ENCODE data around the gene DENND1A.

The DENND1A gene

GRCh38 chr9:123411191-123411590 lies 518.7 kb downstream of the DENND1A start:
- no peak for DNase-seq (ENCODE audit: extremely low read depth, low read depth)
- no peak for TF ChIP-seq CTCF (IDR thresholded peaks at IDR 0.05; ENCODE audit: low read depth, low read length)

GRCh38 chr9:123410281-123410910 lies 519.5 kb downstream of the DENND1A start:
- no peak for TF ChIP-seq CTCF (IDR thresholded peaks at IDR 0.05; ENCODE audit: low read depth, low read length)
- DNase-seq (ENCODE audit: extremely low read depth, low read depth), result no peak

GRCh38 chr9:123408313-123409262 lies 521.3 kb downstream of the DENND1A start:
- no peak for TF ChIP-seq CTCF (IDR thresholded peaks at IDR 0.05; ENCODE audit: low read depth, low read length)
- DNase-seq (ENCODE audit: extremely low read depth, low read depth), result no peak

GRCh38 chr9:123407217-123407851 lies 522.6 kb downstream of the DENND1A start:
- DNase-seq (ENCODE audit: extremely low read depth, low read depth), result no peak
- TF ChIP-seq CTCF (IDR thresholded peaks at IDR 0.05; ENCODE audit: low read depth, low read length), result no peak

- DNase-seq (ENCODE audit: extremely low read depth, low read depth), result no peak
- no peak for TF ChIP-seq CTCF (IDR thresholded peaks at IDR 0.05; ENCODE audit: low read depth, low read length)
Observed at GRCh38 chr9:123406691-123407216, 523.2 kb downstream of the DENND1A start.

- no peak for DNase-seq (ENCODE audit: extremely low read depth, low read depth)
- no peak for TF ChIP-seq CTCF (IDR thresholded peaks at IDR 0.05; ENCODE audit: low read depth, low read length)
Observed at GRCh38 chr9:123406016-123406415, 523.9 kb downstream of the DENND1A start.
